HG03520 (cell line): ENCODE data around the gene GALNTL6.

Source experiments
- ATAC-seq: cut with Tn5 transposase; IDR thresholded peaks from one replicate; pipeline ENCODE4 v1.9.1; 2021; ENCODE audit warnings: mild to moderate bottlenecking, moderate library complexity; ENCODE audit not compliant: unreplicated experiment

The GALNTL6 gene

DNA sequence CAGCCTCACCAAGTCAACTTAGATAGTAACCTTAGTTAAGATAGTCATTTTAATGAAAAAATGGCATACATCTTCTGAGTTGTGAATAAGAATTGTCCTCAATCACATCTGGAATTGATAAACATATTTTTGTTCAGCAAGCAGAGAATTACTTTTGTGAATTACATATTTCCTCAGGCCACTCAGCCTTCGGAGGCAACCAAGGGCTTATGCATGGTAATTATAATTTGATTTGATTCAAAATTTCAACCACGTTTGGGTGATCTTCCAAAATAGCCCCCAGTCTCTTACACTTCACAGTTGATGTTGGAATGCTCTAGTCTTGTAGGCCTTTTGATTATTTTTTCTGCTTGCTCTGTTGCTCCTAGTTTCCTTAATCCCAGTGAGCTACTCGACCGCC, 63.4 kb downstream of the GALNTL6 start:
- ATAC-seq: no peak

DNA sequence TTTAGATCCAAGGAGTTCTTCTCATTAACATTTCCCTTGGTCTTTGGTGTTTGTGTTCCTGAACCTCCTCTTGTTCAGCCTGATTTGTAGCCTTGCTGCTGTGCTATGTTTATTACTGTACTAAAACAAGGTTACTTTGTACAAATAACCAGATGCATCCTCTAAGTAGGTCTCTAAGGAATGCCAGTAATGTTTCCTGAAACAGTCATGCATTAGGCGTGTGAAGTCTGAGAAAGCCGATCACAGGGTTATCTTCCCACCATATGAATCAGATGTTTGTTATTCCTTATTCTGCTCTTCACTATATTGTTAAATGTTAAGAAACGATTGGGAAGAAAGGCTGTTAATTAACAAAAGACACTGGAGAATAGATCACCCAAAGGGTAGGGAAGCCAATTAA, 66.9 kb downstream of the GALNTL6 start:
- no peak for ATAC-seq

- no peak for ATAC-seq
Observed at GRCh38 chr4:171889681-171890080, 76.5 kb downstream of the GALNTL6 start.

GRCh38 chr4:171891038-171891437, 77.8 kb downstream of the GALNTL6 start:
- ATAC-seq: peak; percentile 96

DNA sequence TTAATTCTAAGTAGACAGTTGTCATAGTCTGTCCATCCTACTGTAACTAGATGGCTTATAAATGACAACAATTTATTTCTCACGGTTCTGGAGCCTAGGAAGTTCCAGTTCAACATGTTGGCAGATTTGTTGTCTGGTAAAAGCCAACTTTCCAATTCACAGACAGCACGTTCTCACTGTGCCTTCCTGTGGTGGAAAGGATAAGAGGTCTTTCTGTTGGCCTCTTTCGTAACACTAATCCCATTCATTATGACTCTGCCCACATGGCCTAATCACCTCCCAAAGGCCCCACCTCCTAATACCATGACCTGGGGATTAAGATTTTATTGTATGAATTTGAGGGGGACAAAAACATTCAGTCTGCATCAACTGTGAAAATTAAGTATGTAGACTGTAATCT, 83.2 kb downstream of the GALNTL6 start:
- no peak for ATAC-seq

- no peak for ATAC-seq
Observed at GRCh38 chr4:171919314-171919713, 106.1 kb downstream of the GALNTL6 start.

GRCh38 chr4:171920901-171921300, 107.7 kb downstream of the GALNTL6 start:
- no peak for ATAC-seq

- no peak for ATAC-seq
Observed at GRCh38 chr4:171924746-171925376, 111.7 kb downstream of the GALNTL6 start.

- no peak for ATAC-seq
Observed at GRCh38 chr4:171928336-171928735, 115.1 kb downstream of the GALNTL6 start.

DNA sequence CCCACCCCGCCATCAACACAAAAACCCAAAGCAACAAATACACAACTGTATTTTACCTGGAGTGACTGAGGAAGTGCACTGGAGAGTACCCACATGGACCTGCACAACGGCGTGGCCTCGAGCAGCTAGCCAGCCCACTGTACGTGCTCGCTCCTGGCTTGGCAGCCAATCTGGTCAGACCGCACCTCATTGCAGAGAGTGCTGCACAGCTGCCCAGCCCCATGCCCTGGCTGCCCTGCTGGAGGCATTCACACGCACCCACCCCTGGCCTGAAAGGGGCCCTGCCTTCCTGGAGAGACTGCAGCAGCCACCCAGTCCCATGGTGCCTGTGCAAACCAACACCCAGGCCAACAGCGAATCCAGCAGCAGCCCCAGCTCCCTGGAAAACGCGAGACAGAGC, 116.3 kb downstream of the GALNTL6 start:
- ATAC-seq: no peak

DNA sequence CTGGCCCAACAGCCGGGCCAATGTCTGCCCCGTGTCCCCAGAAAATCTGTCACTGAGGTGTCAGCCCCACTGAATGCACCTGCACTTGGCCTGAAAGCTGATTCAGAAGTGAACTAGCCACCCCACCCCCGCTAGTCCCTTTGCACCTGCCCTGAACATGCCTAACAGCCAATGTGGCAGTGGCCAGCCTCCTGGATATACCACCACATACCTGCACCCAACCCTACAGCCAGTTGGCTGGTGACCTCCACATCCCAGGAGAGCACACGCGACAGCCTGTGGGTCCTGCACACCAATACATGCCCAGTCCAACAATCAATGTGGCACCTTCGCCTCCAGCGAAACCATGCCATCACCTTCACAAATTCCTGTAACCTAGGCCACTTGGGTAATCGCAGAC, 116.7 kb downstream of the GALNTL6 start:
- no peak for ATAC-seq

- ATAC-seq: no peak
Observed at GRCh38 chr4:171932238-171932637, 119.0 kb downstream of the GALNTL6 start.

- no peak for ATAC-seq
Observed at GRCh38 chr4:171940656-171941055, 127.5 kb downstream of the GALNTL6 start.

DNA sequence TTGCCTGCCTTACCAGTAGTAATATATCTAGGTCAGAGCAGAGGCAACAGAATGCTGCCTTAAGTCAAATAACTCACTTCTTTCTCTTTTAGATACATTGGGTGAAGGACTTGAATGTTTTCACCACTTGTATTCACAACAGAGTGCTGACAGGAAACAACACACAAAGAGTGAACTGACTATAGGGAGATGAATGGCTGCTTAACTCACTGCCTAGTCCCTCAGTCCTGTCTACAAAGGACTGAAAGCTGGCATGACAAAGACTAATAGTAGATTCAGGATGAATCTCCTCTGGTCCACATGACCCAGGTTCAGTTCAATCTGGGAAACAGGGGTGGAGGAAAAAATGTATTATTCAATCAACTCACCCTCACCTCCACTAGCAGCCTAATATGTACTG, 134.2 kb downstream of the GALNTL6 start:
- ATAC-seq: no peak

- ATAC-seq: no peak
Observed at GRCh38 chr4:171948038-171948437, 134.8 kb downstream of the GALNTL6 start.

GRCh38 chr4:171954650-171955049, 141.4 kb downstream of the GALNTL6 start:
- ATAC-seq: peak; percentile 70

GRCh38 chr4:171956678-171957077, 143.5 kb downstream of the GALNTL6 start:
- ATAC-seq: no peak

GRCh38 chr4:171962110-171962509, 148.9 kb downstream of the GALNTL6 start:
- ATAC-seq: no peak

DNA sequence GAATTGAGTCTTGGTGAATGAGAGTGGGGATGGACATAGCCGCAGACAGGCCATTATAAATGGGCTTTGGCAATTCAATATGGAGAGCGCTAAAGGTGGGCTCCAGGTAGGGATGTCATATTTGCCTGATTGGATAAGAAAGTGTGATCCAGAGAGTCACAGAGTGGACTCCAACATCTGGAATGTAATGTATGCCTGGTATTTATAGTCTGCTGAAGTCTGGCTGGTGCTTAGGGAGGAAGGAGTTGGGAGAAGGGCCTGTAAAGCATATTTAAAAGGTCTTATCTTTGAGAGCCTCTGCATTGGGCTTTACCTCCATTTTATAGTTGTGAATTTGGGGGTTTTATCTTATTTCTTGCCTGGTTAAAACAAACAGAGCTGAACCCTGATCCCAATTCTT, 153.2 kb downstream of the GALNTL6 start:
- ATAC-seq: no peak

GRCh38 chr4:171978216-171978615, 165.0 kb downstream of the GALNTL6 start:
- no peak for ATAC-seq

GRCh38 chr4:171979461-171979860, 166.3 kb downstream of the GALNTL6 start:
- ATAC-seq: no peak

GRCh38 chr4:171981185-171981584, 168.0 kb downstream of the GALNTL6 start:
- ATAC-seq: no peak
